SKM-1 (cell line): ENCODE results near the gene PTPN5.
"Not testable (repeated sequence)": the region's sequence is repeated elsewhere in the genome, so short reads cannot be mapped to it uniquely, and the experiment has no call there.

Experiments
- DNase-seq: peaks from one replicate; lab custom pipeline; 2025; ENCODE audit not compliant: unreplicated experiment; lab: John Stamatoyannopoulos, UW

The PTPN5 gene

DNA sequence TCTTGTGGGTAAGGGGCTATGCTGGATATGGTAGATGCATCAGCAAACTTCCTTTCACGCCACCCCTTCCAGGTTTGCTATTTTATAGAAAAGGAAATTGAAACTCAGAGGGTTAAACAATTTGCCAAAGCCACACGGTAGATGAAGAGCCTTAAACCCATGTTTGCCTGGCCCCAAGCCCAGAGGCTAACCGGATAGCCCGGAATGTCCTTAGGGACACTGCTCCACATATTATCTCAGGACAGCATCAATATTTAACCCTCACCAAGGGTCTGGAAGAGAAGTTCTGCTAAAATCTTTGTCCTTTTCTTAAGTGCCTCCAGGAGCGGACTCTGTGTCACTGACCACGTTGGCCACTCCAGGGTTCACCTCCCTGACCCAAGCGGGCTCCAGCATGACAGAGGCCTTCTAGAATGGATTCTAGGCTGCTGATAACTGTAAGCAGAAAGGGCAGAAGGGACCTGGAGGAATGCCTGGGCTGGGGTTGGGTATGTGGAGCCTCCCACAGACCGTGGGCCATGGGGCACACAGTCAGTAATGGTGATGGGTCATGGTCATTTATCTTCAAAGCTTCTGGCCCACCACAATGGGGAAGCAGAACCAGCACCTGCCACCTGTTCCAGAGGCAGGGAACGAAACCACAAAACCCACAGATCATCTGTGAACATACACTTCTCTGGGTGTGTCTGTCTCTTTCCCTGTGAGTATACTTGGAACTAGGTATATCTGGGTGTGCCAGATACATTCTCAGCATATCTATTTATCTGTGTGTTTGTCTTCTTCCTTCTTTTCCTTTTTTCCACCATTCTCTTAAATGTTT, 98.4 kb downstream of the PTPN5 start:
- DNase-seq, result no peak

DNA sequence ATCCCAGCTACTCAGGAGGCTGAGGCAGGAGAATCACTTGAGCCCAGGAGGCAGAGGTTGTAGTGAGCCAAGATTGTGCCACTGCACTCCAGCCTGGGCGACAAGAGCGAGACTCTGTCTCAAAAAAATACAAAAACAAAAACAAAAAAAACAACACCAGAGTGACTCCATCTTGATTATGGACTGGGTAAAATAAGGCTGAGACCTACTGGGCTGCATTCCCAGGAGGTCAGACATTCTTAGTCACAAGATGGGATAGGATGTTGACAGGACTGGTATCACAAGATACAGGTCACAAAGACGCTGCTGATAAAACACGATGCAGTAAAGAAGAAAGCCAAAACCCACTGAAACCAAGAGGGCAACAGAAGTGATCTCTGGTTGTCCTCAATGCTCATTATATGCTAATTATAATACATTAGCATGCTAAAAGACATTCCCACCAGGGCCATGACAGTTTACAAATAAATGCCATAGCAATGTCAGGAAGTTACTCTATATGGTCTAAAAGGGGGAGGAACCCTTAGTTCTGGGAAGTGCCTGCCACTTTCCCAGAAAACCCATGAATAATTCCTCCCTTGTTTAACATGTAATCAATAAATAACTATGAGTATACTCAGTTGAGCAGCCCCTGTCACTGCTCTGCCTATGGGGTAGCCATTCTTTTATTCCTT, 100.0 kb downstream of the PTPN5 start:
- not testable (repeated sequence) for DNase-seq

DNA sequence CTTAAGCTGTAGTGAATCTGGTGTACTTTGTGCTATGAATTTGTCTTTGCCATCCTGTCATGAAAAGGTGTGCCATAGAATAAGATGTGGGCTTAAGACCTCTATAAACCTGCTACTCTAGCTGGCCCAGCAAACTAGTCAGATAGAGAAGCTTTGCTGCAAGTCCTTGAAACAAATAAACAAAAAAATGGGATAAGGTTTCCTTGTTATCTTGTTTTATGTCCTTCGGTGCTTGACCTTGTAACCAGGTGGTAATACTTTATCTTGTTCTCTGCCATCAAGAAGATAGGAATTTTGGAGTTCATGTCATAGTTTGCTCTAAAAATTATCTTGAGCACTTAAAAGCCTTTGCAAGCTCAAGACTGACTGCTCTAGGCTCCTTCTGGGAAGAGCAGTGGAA, 107.3 kb downstream of the PTPN5 start:
- DNase-seq, result no peak

DNA sequence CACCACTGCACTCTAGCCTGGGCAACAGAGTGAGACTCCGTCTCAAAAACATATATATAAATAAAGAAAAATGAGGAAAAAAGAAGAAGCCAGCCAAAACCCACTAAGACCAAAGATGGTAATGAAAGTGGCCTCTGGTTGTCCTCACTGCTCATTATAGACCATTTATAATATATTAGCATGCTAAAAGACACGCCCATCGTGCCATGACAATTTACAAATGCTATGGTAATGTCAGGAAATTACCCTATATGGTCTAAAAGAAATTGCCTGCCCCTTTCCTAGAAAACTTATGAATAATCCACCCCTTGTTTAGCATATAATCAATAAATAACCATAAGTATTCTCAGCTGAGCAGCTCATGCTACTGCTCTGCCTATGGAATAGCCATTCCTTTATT, 109.1 kb downstream of the PTPN5 start:
- no peak for DNase-seq

DNA sequence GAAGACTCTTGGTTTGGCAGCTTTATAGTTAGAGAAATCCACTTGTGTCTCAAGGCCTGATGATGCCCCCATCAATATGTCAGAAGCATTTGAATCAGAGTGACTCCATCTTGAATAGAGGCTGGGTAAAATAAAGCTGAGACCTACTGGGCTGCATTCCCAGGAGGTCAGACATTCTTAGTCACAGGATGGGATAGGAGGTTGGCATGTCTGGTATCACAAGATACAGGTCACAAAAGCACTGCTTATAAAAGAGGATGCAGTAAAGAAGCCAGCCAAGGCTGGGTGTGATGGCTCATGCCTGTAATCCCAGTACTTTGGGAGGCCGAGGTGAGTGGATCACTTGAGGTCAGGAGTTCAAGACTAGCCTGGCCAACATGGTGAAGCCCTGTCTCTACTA, 109.6 kb downstream of the PTPN5 start:
- not testable (repeated sequence) for DNase-seq
